GM19328 (cell line): ENCODE measurements around the gene PNLIPRP1.

ENCODE experiments used
- ATAC-seq: cut with Tn5 transposase; IDR thresholded peaks from one replicate; pipeline ENCODE4 v1.9.1; 2021; ENCODE audit warnings: mild to moderate bottlenecking, moderate library complexity; ENCODE audit not compliant: unreplicated experiment

The PNLIPRP1 gene

GRCh38 chr10:116598329-116598728 is 7.6 kb downstream of the PNLIPRP1 start:
- no peak for ATAC-seq

DNA sequence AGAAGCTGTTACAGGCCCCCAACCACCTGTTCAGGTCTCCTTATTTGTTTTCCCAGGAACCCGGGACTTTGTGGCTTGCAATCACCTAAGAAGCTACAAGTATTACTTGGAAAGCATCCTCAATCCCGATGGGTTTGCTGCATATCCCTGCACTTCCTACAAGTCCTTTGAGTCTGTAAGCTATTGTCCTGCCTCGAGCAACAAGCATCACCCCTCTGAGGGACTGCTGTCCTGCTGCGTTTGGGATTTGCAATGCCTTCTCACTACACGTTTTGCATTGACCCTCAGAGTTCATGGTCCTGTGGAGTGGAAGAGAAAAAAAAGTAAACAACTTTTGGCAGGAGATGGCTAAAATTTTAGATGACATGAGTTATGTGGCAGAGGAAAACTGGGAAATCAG is 9.2 kb downstream of the PNLIPRP1 start:
- no peak for ATAC-seq

DNA sequence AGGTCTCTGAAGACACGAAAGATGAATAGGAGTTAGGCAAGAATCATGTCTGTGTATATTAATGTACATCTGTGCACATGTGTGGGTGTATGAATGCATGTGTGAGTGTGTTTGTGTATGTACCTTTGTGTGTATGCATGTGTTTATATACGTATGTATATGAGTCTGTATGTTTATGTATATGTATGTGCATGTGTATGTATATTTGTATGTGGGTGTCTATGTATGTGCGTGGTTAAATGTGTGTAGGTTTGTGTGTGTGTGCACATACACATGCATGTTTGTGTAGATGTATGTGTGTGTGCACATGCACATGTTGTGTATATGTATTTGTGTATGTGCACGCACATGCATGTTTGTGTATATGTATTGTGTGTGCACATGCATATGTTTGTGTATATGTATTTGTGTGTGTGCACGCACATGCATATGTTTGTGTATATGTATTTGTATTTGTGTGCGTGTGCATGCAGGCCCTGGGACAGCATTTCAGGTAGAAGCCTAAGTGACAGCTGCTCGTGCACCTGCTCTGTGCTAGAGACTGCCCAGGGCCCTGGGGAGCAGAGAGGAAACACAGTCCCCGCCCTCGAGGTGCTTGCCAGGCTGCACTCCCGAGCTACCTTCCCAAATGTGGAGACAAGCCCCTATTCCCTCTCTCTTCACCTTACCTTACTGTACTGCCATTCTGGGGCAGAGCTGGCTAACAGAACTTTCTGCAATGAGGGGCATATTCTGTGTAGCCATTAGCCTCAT is 12.1 kb downstream of the PNLIPRP1 start:
- no peak for ATAC-seq

DNA sequence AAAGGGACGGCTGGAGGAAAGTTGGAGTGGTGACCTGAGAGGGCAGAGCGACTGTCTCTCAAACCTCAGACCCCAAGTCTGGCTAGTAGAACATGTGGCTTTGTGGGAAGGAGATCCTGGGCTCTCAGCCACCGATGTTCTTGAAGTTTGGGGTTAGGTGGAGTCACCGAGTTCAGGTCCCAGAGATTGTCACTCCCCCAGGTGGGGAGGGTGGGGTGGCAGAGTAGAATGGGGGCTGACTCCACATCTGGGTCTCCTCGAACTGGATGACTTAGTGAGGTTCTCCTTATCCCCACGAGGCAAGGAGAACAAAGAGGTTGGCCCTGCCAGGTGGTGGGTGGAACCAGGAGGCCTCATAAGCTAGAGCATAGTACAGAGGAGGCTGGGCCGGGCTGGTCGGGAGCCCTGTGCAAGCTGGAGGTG is 15.3 kb downstream of the PNLIPRP1 start:
- ATAC-seq = no peak

DNA sequence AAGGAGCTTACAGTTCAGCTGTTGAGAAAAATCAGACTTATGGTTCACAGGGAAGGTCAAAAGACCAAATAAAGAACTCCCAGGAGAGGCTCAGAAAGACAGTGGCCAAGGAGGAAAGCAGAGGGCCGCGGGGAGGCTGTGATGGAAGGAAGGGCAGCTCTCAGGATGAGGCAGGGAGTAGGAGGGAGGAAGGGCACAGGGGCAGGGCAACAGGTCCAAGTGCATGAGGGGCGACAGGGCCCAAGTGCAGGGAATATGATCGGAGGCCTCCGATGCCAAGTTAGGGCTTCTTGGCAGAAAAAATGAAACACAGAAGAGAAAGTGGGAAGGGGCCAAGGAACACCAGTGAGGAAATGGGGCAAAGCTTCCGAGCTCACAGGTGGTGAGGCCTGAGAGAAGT is 16.6 kb downstream of the PNLIPRP1 start:
- no peak for ATAC-seq

DNA sequence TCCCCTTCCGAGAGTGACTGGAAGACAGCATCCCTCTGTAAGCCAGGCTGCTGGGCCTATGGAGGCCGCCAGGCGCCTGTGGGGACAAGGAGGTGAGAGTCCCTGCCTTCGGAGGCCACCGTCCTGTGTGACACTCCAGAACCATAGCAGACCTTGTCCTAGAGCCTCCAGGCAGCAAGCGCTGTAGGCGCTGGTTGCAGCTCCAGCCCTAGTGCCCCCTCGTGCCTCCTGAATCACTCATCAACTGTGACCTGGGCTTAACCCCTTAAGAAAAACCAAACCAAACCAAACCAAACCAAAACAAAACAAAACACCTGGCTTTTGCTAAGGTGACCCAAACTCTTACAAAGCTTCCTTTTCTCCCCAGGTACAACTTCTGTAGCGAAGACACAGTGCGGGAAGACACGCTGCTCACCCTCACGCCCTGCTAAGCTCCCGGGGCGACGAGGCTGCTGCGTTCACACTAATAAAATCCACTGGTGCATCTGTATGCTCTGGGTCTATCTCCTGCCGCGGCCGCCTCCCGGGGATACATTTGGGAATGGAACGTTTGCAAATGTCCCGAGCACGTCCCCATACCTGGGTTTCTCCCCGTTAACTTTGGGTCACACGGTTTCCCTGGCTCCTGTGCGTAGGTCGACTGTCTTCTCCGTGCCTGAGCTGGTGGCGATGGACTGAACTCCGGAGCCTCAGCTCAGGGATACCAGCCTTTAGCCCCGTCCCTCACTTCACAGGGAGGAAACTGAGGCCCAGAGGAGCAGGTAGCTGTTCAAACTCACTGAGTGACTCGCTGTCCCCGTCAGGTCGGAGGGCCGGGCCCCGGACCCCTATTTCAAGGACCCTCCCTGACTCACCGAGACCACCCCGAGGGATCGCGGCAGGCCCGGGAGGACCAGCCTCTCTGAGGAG is 18.2 kb downstream of the PNLIPRP1 start:
- ATAC-seq = no peak

- ATAC-seq = no peak
Observed at GRCh38 chr10:116610443-116611152, 19.8 kb downstream of the PNLIPRP1 start.

- ATAC-seq = no peak
Observed at GRCh38 chr10:116611153-116611545, 20.4 kb downstream of the PNLIPRP1 start.

DNA sequence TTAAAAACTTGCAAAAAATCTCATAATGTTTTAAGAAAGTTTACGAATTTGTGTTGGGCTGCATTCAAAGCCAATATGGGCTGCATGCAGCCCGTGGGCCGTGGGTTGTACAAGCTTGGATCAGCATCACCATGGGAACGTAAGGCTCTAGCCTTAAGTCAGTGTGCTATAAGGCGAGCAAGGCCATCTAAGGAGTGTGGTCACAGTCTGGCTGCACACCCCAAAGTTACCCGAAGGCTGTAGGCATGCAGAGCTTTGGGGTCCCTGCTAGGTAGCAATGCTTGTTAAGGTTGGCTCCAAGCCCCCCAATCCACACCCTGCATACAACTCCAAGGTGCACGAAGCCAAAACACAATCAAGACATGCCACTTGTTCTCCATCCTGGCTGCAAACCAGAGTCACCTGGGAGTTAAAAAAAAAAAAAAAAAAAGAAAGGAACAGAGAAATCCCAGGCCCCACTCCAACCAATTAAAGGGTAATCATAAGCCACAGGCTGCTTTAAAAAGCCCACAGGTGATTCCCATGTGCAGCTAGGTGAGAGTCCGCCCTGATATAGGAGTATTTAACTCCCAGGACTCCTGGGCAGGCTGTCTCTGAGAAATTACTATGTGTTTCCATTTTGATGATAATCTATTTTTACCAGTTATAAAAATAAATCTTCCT is 21.5 kb downstream of the PNLIPRP1 start:
- no peak for ATAC-seq

DNA sequence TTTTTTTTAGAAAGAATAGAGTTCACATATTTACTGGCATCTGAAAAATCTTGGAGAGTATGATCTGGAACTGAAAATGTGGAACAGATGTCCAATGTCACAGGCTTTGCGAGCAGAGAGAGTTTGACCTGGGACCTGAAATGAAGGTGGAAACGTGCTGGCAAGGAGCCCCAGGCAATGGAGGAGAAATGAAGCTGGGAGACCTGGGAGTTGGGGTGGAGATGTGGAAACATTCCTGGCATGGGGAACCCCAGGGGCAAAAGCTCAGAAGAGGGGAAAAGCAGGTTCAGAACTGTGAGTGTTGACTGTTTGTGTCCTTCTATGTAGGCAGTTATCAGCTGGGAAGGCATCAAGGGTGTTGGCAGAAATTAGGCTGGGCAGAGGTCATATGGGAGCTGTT is 22.7 kb downstream of the PNLIPRP1 start:
- no peak for ATAC-seq

GRCh38 chr10:116614796-116615195 is 24.0 kb downstream of the PNLIPRP1 start:
- ATAC-seq = no peak

- ATAC-seq = no peak
Observed at GRCh38 chr10:116615199-116615776, 24.5 kb downstream of the PNLIPRP1 start.

DNA sequence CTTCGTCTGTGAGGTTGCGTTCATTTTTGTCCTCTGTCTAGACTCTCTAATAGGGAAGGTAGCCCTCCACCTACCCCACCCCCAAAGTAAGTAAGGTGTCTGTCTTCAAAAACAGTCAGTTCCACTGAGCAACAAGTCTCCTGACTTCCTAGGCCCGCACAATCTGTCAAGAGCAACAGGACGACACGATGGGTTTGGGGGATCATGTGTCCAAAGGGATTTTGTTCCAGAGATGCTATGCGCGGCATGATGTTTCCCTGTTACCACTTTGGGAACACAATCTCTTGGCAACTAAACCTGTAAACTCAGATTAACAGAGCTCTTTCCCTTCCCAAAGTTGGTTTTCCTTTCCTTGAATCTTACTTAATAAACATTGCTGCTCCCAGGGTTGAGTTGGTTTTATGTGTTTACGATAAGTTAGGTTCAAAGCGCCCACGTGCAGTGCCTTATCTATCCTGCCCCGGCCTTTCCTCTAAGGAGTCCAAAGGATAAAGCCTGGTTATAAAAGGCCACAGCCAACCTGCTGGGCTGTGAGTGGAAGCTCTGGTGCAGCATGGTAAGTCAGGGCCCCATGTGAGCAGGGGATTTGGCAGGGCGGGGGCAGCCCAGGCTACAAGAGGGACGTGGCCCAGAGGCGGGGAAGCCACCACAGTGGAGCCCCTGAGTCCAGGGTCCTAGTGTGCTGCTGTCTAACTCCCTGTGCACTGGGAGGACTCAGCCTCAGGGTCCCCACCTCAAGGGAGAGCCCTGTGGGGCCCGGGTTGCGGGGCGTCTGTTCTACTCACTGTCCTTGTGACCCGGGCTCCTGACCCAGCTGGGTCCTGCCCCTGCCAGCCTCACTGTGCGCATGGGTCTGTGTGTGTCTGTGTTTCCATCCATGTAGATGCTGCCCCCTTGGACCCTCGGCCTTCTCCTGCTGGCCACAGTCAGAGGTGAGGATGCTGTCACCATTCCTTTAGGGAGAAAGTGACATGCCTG is 30.0 kb downstream of the PNLIPRP1 start, which contains the start of gene PNLIPRP2:
TSS of gene PNLIPRP2 (plus strand) at position 531 of the 978 bp plus-strand sequence.
- ATAC-seq = no peak

DNA sequence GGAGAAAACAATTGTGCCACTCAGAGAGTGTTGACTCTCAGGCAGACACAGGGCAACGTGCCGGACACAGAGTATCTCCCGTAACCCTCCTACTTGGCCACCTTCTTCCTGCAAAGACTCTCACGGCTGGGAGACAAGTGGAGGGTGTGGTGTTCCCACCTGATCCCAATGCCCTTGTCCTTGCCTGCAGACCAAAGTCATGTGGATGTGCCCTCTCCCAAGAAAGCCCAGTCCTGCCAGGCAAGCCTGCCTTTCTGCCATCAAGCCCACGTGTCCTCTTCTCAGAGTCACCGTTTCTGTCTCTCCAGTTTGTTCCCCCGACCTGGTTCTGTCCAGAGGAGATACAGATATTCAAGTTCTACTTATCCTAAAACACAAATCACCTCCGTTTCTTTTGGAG is 30.7 kb downstream of the PNLIPRP1 start:
- ATAC-seq = no peak

- ATAC-seq = no peak
Observed at GRCh38 chr10:116621934-116622655, 31.3 kb downstream of the PNLIPRP1 start.

- no peak for ATAC-seq
Observed at GRCh38 chr10:116625845-116626244, 35.1 kb downstream of the PNLIPRP1 start.

DNA sequence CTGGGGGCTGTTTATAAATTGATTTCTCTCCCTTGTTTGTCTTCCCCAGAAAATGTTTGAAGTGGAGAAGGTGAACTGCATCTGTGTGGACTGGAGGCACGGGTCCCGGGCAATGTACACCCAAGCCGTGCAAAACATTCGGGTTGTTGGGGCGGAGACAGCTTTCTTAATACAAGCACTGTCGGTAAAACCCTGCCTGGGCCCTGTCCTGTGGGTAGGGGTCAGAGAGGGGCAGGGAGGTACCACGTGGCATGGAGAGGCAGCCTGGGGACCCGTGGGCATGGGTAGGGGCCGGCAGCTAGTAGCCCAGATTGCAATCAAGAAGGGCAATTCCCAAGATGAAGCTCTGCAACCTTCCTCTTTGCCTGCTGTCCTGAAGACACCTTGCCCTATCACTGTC is 36.1 kb downstream of the PNLIPRP1 start:
- ATAC-seq = no peak

- no peak for ATAC-seq
Observed at GRCh38 chr10:116627386-116627933, 36.7 kb downstream of the PNLIPRP1 start.
